GM06990 (cell line): ENCODE data around the gene PDCD1LG2.

ENCODE experiments used
- DNase-seq: peaks from one replicate; pipeline ENCODE4 v3.0.0-alpha.2; 2011; ENCODE audit not compliant: insufficient read length; ENCODE audit errors: extremely low read depth
- H3K27me3 ChIP-seq: replicated peaks from 2 replicates; pipeline ENCODE4 v1.6.0; 2011; ENCODE audit warnings: low read length; ENCODE audit not compliant: control insufficient read depth, insufficient read depth
- H3K36me3 ChIP-seq: 2 replicates; pipeline ENCODE4 v1.5.1; 2011; ENCODE audit warnings: low read length; ENCODE audit not compliant: control insufficient read depth, insufficient read depth
- H3K4me3 ChIP-seq: replicated peaks from 2 replicates; pipeline ENCODE4 v1.5.1; 2011; ENCODE audit warnings: low read depth, mild to moderate bottlenecking, control low read depth, low read length
- TF ChIP-seq, protein P1 (sequence below): IDR thresholded peaks from 2 replicates; pipeline ENCODE4 v1.5.1; 2011; ENCODE audit warnings: low read length, control low read depth, mild to moderate bottlenecking, inconsistent platforms; ENCODE audit not compliant: insufficient read depth, poor library complexity, severe bottlenecking

The PDCD1LG2 gene

DNA sequence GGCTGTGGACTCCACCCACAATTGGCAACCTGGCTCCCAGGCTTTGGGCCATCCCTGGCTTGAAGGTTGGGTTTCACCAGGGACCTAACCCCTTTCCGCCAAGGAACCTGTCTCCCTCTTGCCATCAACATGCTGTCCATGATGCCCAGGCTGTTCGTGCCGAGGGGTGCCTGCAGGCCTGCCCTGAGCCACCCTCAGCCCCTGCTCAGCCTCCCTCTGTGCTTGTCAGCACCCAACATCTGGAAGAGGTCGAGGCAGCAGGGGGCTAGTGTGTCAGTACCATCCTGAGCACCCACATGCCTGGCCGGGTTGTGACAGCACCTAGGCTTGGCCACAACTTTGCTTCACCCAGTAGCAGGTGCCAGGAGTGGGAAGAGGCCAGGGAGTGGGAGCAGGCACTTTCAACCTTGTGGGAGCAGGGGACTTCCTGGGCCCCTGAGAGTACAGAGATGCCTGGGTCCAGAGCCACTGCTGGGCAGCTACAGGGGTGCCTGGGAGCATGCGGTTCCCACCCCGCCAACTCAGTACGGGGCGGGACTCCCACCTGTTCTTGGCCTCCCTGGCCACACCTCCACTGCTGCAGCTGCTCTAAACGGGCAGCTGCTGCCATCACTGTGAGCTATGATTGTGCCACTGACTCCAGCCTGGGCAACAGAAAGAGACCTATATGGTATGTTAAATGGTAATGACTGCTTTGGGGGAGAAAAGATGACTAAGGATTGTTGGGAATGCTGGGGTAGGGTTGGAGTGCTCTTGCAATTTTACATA is 6.3 kb downstream of the PDCD1LG2 start:
- Histone ChIP-seq H3K36me3 (peaks cover 1% of the 10 kb centered on the region), H3K4me3 (no peak overlapping the region), H3K27me3 (no peaks in the 10 kb centered on the region)
- TF ChIP-seq, protein P1, sequence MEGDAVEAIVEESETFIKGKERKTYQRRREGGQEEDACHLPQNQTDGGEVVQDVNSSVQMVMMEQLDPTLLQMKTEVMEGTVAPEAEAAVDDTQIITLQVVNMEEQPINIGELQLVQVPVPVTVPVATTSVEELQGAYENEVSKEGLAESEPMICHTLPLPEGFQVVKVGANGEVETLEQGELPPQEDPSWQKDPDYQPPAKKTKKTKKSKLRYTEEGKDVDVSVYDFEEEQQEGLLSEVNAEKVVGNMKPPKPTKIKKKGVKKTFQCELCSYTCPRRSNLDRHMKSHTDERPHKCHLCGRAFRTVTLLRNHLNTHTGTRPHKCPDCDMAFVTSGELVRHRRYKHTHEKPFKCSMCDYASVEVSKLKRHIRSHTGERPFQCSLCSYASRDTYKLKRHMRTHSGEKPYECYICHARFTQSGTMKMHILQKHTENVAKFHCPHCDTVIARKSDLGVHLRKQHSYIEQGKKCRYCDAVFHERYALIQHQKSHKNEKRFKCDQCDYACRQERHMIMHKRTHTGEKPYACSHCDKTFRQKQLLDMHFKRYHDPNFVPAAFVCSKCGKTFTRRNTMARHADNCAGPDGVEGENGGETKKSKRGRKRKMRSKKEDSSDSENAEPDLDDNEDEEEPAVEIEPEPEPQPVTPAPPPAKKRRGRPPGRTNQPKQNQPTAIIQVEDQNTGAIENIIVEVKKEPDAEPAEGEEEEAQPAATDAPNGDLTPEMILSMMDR: no peak
- DNase-seq: no peak

GRCh38 chr9:5518171-5518936 is 8.0 kb downstream of the PDCD1LG2 start:
- peaks cover 2% of the 10 kb centered on the region for H3K36me3 ChIP-seq

DNA sequence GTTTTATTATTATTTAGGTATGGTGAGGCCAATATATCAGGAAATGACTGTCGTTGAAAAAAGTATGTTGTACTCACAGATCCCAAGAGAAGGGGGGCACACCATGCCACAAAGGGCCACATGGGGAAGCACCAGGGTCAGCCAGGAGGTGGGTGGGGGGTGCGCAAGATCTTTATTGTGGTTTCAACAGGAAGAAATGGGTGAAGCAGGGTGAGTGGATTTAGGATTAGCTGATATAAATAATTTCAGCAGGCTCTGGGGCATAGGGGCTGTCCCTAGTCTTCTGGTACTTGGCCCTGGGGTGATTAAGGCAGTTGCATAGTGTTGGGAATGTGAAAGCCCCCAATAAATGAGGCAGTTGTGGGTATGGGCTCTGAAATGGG is 8.6 kb downstream of the PDCD1LG2 start:
- H3K4me3 ChIP-seq: no peak overlapping the region; the same call in none of the 2 replicates

More at GRCh38 chr9:5518171-5518936, 8.0 kb downstream of the PDCD1LG2 start:
- DNase-seq: no peak
- Histone ChIP-seq H3K27me3 (no peaks in the 10 kb centered on the region), H3K4me3 (no peak overlapping the region; the same call in 1 of the 2 replicates)
- TF ChIP-seq, protein P1: no peak

DNA sequence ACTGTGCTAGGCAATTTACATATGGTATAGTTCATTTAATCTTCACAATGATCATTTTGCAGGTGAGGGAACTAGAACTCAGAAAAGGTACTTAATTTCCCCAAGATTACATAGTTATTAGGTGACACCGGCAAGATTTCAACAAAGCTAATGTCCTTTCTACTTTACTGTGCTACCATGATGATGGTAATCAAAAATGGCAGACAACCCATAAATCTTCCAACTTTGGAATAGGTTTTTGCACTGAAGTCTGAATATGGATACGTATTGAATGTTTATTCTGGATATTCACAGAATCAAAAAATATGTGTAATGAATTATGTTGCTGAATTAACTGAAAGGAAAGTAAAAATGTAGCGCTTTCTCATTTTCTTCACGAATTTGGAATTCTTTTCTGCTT is 13.8 kb downstream of the PDCD1LG2 start:
- DNase-seq: no peak
- Histone ChIP-seq H3K4me3 (no peak overlapping the region), H3K27me3 (no peaks in the 10 kb centered on the region), H3K36me3 (peaks cover 2% of the 10 kb centered on the region; the same call in 1 of the 2 replicates)
- TF ChIP-seq, protein P1: no peak

More for the DNA sequence above, 8.6 kb downstream of the PDCD1LG2 start:
- Histone ChIP-seq H3K27me3 (no peaks in the 10 kb centered on the region), H3K36me3 (peaks cover 3% of the 10 kb centered on the region)
- TF ChIP-seq, protein P1: no peak
- DNase-seq: peak; percentile 39

GRCh38 chr9:5529683-5530221 is 19.4 kb downstream of the PDCD1LG2 start:
- TF ChIP-seq, protein P1: no peak
- DNase-seq: peak; percentile 41
- Histone ChIP-seq H3K27me3 (no peaks in the 10 kb centered on the region), H3K36me3 (no peaks in the 10 kb centered on the region), H3K4me3 (peak overlapping the region; percentile 2; the same call in 1 of the 2 replicates)
